Naive thymus-derived CD4-positive, alpha-beta T cell (primary cell): ENCODE data around the gene NFATC3. TPM values are rescaled to one million over a fixed set of nuclear protein-coding genes. Genes with fewer than 3 reads are reported as not detected.
A peak's percentile ranks its signal among the peaks of the same experiment; 100 is the strongest.

Experiments
- ATAC-seq: fragments of 150-1000 bp; cut with Tn5 transposase; 2 replicates; pipeline ENCODE4 v1.10.0; 2021; ENCODE audit warnings: mild to moderate bottlenecking, moderate library complexity
- CTCF ChIA-PET: fragments of 350-600 bp; sonication (Branson Sonifier 250); formaldehyde crosslinking; loops from one replicate; lab custom pipeline; 2021; ENCODE audit warnings: antibody characterized with exemption; lab: Charles Lee
- POLR2A ChIA-PET: fragments of 350-600 bp; sonication (Branson Sonifier 250); formaldehyde crosslinking; loops from one replicate; lab custom pipeline; 2021; ENCODE audit warnings: antibody characterized with exemption, inconsistent platforms; lab: Charles Lee
- DNase-seq, 9 donors: peaks; one replicate each; pipeline versions ENCODE4 v3.0.0 to v3.0.0-alpha.2; 2020 to 2022; ENCODE audit warnings: mixed read lengths in 1 of 9
- H3K27ac ChIP-seq: one replicate; pipeline ENCODE4 v1.7.0; 2013; ENCODE audit warnings: mild to moderate bottlenecking, low read depth, low read length, moderate library complexity
- H3K27me3 ChIP-seq, 2 donors: one replicate each; pipeline ENCODE4 v1.7.0; 2013; ENCODE audit warnings: low read length in 2 of 2, mild to moderate bottlenecking in 2 of 2, moderate library complexity in 2 of 2; ENCODE audit not compliant: control insufficient read depth in 2 of 2, insufficient read depth in 2 of 2
- H3K36me3 ChIP-seq, 3 experiments: 1 replicate in 2 of 3; 2 replicates in 1 of 3; pipeline ENCODE4 v1.7.0; 2013; ENCODE audit warnings: low read length in 3 of 3, mild to moderate bottlenecking in 3 of 3, moderate library complexity in 1 of 3; ENCODE audit not compliant: insufficient read depth in 3 of 3, control insufficient read depth in 2 of 3
- H3K4me1 ChIP-seq, 2 donors: one replicate each; pipeline ENCODE4 v1.7.0; 2013; ENCODE audit warnings: low read length in 2 of 2, mild to moderate bottlenecking in 2 of 2, moderate library complexity in 1 of 2; ENCODE audit not compliant: control insufficient read depth in 2 of 2, insufficient read depth in 2 of 2
- H3K4me3 ChIP-seq: 2 replicates; pipeline ENCODE4 v1.7.0; 2013; ENCODE audit warnings: mild to moderate bottlenecking, low read length
- H3K9me3 ChIP-seq, 3 experiments: 1 replicate in 2 of 3; 2 replicates in 1 of 3; pipeline ENCODE4 v1.7.0; 2013; ENCODE audit warnings: low read length in 3 of 3; ENCODE audit not compliant: control insufficient read depth in 2 of 3
- H3K27ac Mint-ChIP-seq, 9 donors: one replicate each; pipeline ENCODE4 v1.8.0; 2020 to 2022; ENCODE audit warnings: mixed read lengths in 9 of 9, mild to moderate bottlenecking in 8 of 9, moderate library complexity in 5 of 9, inconsistent platforms in 2 of 9
- H3K27me3 Mint-ChIP-seq, 5 donors: one replicate each; pipeline ENCODE4 v1.8.0; 2021 to 2022; ENCODE audit warnings: mixed read lengths in 5 of 5, mild to moderate bottlenecking in 1 of 5
- H3K36me3 Mint-ChIP-seq, 5 donors: one replicate each; pipeline ENCODE4 v1.8.0; 2020 to 2022; ENCODE audit warnings: mixed read lengths in 5 of 5, mild to moderate bottlenecking in 3 of 5, inconsistent platforms in 1 of 5
- H3K4me1 Mint-ChIP-seq, 7 donors: one replicate each; pipeline ENCODE4 v1.8.0; 2020 to 2022; ENCODE audit warnings: mixed read lengths in 7 of 7, mild to moderate bottlenecking in 3 of 7, inconsistent platforms in 1 of 7
- H3K4me3 Mint-ChIP-seq, 10 donors: one replicate each; pipeline ENCODE4 v1.8.0; 2020 to 2022; ENCODE audit warnings: mild to moderate bottlenecking in 10 of 10, mixed read lengths in 10 of 10, moderate library complexity in 6 of 10, inconsistent platforms in 2 of 10
- H3K9me3 Mint-ChIP-seq, 11 donors: one replicate each; pipeline ENCODE4 v1.8.0; 2020 to 2022; ENCODE audit warnings: mixed read lengths in 11 of 11, mild to moderate bottlenecking in 4 of 11, inconsistent platforms in 1 of 11, moderate library complexity in 1 of 11
- intact Hi-C, 2 donors: fragments of 100-400 bp; cut with micrococcal nuclease; formaldehyde crosslinking; loops; one replicate each; pipeline ENCODE4 v1.15.1; 2023
- polyA plus RNA-seq, 2 donors: library from polyadenylated mRNA; unstranded; fragments of 300-500 nt; fragmentation: Illumina TruSeq; gene quantifications; one replicate each; pipeline ENCODE4 v1.2.3, GENCODE V29; 2021
- total RNA-seq, 6 experiments: library from RNA in 5 of 6; stranded (reverse) in 5 of 6; gene quantifications; 1 replicate in 5 of 6; 2 replicates in 1 of 6; pipeline ENCODE4 v1.2.3 and lab custom pipeline; 2021 to 2026

The NFATC3 gene
- total and polyA plus RNA-seq, 7 experiments from 2014 or later: 75.8 to 151 (median 121) TPM

DNA sequence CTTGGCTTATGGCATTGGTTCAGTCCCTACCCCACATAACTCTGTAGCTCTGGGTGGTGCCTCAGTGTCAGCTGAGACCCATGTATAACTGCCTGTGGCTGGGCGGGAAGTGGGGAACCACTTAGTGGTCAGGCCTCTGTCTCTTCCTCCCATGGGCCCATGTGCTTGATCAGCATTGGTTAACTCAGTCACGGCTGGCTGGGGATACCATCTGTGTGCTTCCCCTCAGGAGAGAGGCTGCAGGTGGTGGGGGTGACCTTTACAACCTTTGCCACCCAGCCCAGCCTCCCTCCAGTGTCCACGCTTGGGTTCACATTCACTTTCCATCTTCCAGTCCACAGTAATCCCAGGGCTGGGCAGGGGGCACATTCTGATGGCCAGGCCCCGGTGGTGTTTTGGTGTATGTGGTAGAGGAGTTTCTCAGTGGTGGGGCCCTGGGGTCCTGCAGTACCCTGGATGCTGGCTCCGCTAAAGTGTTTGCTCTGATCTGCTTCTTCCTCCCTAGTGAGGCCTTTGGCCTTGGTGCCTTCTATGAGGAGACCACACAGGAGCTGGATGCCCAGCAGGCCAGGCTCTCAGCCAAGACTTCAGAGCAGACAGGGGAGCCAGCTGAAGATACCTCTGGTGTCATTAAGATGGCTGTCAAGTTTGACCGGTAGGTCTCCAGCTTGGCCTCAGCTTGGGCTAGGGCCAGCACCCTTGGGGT is 10.2 kb upstream of the NFATC3 start:
- DNase-seq: peak in 2 of 9 donors; percentile 27 to 67
- intact Hi-C loops: no loop called here
- Mint-ChIP-seq H3K36me3 (peaks cover 7 to 47% (median 20%) of the 10 kb centered on the region in 5 donors), H3K27me3 (no peaks in the 10 kb centered on the region), H3K27ac (peak overlapping the region; percentile 14 to 90 (median 76)), H3K4me1 (peaks cover 69 to 89% (median 86%) of the 10 kb centered on the region in 7 donors), H3K4me3 (peak overlapping the region; percentile 32 to 79 (median 53)), H3K9me3 (no peaks in the 10 kb centered on the region)
- CTCF ChIA-PET: interaction anchor here (0.7 to 2.6 kb wide), 7 partner anchors 9 to 178 kb away, joined by 3 to 23 read pairs (median 4); partner anchors contain the start of gene NFATC3
- H3K36me3 ChIP-seq: peaks cover 0 to 14% (median 0%) of the 10 kb centered on the region in 3 experiments
- H3K27me3 ChIP-seq: no peaks in the 10 kb centered on the region
- no peaks in the 10 kb centered on the region for H3K9me3 ChIP-seq
- H3K4me3 ChIP-seq: peak overlapping the region; percentile 9
- POLR2A ChIA-PET: interaction anchor here (0.6 to 17.2 kb wide), 9 partner anchors 9 to 412 kb away, joined by 3 to 300 read pairs (median 3); partner anchors contain the start of gene NFATC3
- H3K4me1 ChIP-seq: peaks cover 75 to 88% of the 10 kb centered on the region in 2 donors
- ATAC-seq: peak; percentile 77
- no peak overlapping the region for H3K27ac ChIP-seq

GRCh38 chr16:68075980-68076379 is 9.2 kb upstream of the NFATC3 start:
- peaks cover 0 to 14% (median 0%) of the 10 kb centered on the region in 3 experiments for H3K36me3 ChIP-seq
- ChIA-PET CTCF (interaction anchor here (0.6 to 2.6 kb wide), 4 partner anchors 8 to 137 kb away, joined by 3 to 23 read pairs (median 3); partner anchors contain the start of gene NFATC3), POLR2A (interaction anchor here (0.9 to 17.2 kb wide), 4 partner anchors 8 to 77 kb away, joined by 3 to 300 read pairs (median 5); partner anchors contain the start of genes DDX28, DPEP2, DUS2 and NFATC3)
- no peaks in the 10 kb centered on the region for H3K27me3 ChIP-seq
- H3K27me3 Mint-ChIP-seq: no peaks in the 10 kb centered on the region
- no peak for DNase-seq
- H3K4me1 Mint-ChIP-seq: peaks cover 67 to 88% (median 83%) of the 10 kb centered on the region in 7 donors
- H3K9me3 ChIP-seq: no peaks in the 10 kb centered on the region
- H3K27ac ChIP-seq: no peak overlapping the region
- H3K4me1 ChIP-seq: peaks cover 74 to 86% of the 10 kb centered on the region in 2 donors
- no peak overlapping the region for H3K4me3 ChIP-seq
- H3K9me3 Mint-ChIP-seq: no peaks in the 10 kb centered on the region
- peak overlapping the region in 2 of 10 donors; percentile 59 to 70 for H3K4me3 Mint-ChIP-seq
- intact Hi-C loops: no loop called here
- no peak for ATAC-seq
- H3K36me3 Mint-ChIP-seq: peaks cover 7 to 43% (median 20%) of the 10 kb centered on the region in 5 donors
- H3K27ac Mint-ChIP-seq: peak overlapping the region; percentile 12 to 90 (median 81)

DNA sequence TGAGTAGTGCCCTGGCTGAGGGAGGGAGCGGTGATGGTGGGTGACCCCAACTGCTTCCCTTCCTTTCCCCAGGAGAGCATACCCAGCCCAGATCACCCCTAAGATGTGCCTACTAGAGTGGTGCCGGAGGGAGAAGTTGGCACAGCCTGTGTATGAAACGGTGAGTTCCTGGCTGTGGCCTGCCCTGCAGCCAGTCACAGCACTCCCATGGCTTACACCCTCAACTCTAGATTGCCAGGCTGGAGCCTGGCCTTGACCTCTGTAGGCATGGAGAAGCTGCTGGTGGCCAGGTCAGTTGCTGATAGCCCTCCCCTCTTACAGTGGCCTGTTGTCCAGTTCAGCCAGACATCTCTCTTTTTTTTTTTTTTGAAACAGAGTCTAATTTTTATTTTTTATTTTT is 8.6 kb upstream of the NFATC3 start:
- no peaks in the 10 kb centered on the region for H3K9me3 Mint-ChIP-seq

DNA sequence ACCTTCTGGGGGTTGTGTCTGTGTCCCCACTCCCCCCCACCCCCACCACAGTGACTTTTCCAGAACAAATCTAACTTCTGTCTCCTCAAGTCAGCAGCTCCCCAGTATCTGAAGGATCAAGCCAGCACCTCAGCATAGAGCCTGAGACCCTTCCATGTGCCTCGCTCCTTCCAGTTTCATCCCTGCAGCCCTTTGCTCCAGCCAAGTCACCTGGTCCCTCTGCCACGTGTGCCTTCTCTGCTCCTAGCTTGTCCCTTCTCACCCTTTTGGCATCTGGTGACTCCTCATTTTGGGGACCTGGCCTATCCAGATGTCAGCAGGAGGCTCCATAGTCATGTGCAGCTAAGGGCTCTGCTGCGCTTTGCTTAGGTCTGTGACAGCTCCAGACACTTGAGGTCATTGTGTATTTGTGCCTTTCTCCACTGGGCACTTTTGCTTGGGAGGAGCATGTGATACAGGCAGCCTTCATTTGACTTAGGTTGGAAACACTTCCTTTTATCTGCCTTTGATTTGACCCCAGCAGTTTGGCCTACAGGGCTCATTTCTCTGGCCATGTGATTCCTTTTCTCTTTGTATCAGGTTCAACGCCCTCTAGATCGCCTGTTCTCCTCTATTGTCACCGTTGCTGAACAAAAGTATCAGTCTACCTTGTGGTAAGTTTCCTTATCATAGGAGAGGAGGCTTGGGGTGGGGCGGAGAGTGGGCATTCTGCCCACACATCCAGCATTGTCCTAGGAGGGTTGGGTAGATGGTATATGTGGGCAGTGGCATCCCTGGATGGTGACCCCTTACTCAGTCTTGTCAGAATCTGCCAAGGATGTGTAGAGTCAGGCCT is 7.1 kb upstream of the NFATC3 start:
- Mint-ChIP-seq H3K27me3 (no peaks in the 10 kb centered on the region), H3K4me1 (peaks cover 69 to 88% (median 83%) of the 10 kb centered on the region in 7 donors), H3K36me3 (peaks cover 7 to 41% (median 20%) of the 10 kb centered on the region in 5 donors), H3K4me3 (peak overlapping the region in 6 of 10 donors; percentile 4 to 85 (median 60)), H3K9me3 (no peaks in the 10 kb centered on the region), H3K27ac (peak overlapping the region; percentile 56 to 95 (median 92))
- DNase-seq (no peak), ATAC-seq (no peak)
- Histone ChIP-seq H3K36me3 (peaks cover 0 to 10% (median 0%) of the 10 kb centered on the region in 3 experiments), H3K4me3 (no peak overlapping the region), H3K4me1 (peaks cover 80 to 87% of the 10 kb centered on the region in 2 donors), H3K27me3 (no peaks in the 10 kb centered on the region), H3K9me3 (no peaks in the 10 kb centered on the region), H3K27ac (peak overlapping the region; percentile 76)
- ChIA-PET POLR2A (interaction anchor here (12.7 kb wide), 1 partner anchor 10 kb away, joined by 300 read pairs; no protein-coding TSS in a partner anchor), CTCF (no interaction called here)
- intact Hi-C loops: no loop called here

More for the DNA sequence above, 8.6 kb upstream of the NFATC3 start:
- DNase-seq: no peak
- Histone ChIP-seq H3K4me1 (peaks cover 74 to 86% of the 10 kb centered on the region in 2 donors), H3K9me3 (no peaks in the 10 kb centered on the region), H3K27me3 (no peaks in the 10 kb centered on the region), H3K36me3 (peaks cover 0 to 14% (median 0%) of the 10 kb centered on the region in 3 experiments), H3K4me3 (no peak overlapping the region), H3K27ac (peak overlapping the region; percentile 35)
- Mint-ChIP-seq H3K27ac (peak overlapping the region; percentile 15 to 90 (median 79)), H3K27me3 (no peaks in the 10 kb centered on the region), H3K4me3 (peak overlapping the region in 3 of 10 donors; percentile 11 to 59 (median 21)), H3K36me3 (peaks cover 7 to 43% (median 20%) of the 10 kb centered on the region in 5 donors), H3K4me1 (peaks cover 63 to 88% (median 83%) of the 10 kb centered on the region in 7 donors)
- ChIA-PET POLR2A (interaction anchor here (0.7 to 17.2 kb wide), 6 partner anchors 7 to 226 kb away, joined by 3 to 300 read pairs (median 4); partner anchors contain the start of genes DDX28, DPEP2, DUS2 and NFATC3), CTCF (interaction anchor here (0.6 to 2.6 kb wide), 3 partner anchors 8 to 137 kb away, joined by 3 to 23 read pairs (median 3); partner anchors contain the start of gene NFATC3)
- intact Hi-C loops: no loop called here
- no peak for ATAC-seq

GRCh38 chr16:68078701-68079375 is 6.3 kb upstream of the NFATC3 start:
- Histone ChIP-seq H3K9me3 (no peaks in the 10 kb centered on the region), H3K4me1 (peaks cover 86 to 88% of the 10 kb centered on the region in 2 donors), H3K27me3 (no peaks in the 10 kb centered on the region), H3K27ac (peak overlapping the region; percentile 76), H3K36me3 (peaks cover 0 to 7% (median 0%) of the 10 kb centered on the region in 3 experiments), H3K4me3 (peak overlapping the region; percentile 40)
- DNase-seq (peak in 1 of 9 donors; percentile 25), ATAC-seq (no peak)
- H3K4me3 Mint-ChIP-seq: peak overlapping the region; percentile 21 to 86 (median 80)
- H3K27ac Mint-ChIP-seq: peak overlapping the region; percentile 85 to 95 (median 93)
- H3K36me3 Mint-ChIP-seq: peaks cover 7 to 40% (median 20%) of the 10 kb centered on the region in 5 donors
- ChIA-PET POLR2A (interaction anchor here (0.6 to 12.7 kb wide), 6 partner anchors 11 to 339 kb away, joined by 3 to 300 read pairs (median 5); no protein-coding TSS in a partner anchor), CTCF (interaction anchor here (2.9 kb wide), 1 partner anchor 14 kb away, joined by 13 read pairs; no protein-coding TSS in a partner anchor)
- peaks cover 75 to 93% (median 88%) of the 10 kb centered on the region in 7 donors for H3K4me1 Mint-ChIP-seq
- H3K9me3 Mint-ChIP-seq: no peaks in the 10 kb centered on the region
- intact Hi-C loops: loop anchor here (1.0 kb wide), 1 partner anchor 9 kb away; no protein-coding TSS in a partner anchor
- no peaks in the 10 kb centered on the region for H3K27me3 Mint-ChIP-seq
